ENCODE data around the gene SYNE1.
"Not testable (repeated sequence)": the region's sequence is repeated elsewhere in the genome, so short reads cannot be mapped to it uniquely, and the experiment has no call there.

Gene SYNE1

DNA sequence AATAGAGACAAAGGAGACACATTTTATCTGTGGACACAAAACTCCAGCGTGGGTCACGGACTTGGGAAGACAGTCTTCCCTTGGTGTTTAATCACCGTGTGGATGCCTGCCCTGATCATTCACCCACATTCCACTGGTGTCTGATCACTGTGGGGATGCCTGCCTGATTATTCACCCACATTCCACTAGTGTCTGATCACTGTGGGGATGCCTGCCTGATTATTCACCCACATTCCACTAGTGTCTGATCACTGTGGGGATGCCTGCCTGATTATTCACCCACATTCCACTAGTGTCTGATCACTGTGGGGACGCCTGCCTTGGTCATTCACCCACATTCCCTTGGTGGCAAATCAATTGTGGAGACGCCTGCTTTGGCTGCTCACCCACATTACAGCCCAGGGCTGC is 146.2 kb downstream of the SYNE1 start:
- not testable (repeated sequence) for DNase-seq (ENCODE audit: low read depth, low spot score)

DNA sequence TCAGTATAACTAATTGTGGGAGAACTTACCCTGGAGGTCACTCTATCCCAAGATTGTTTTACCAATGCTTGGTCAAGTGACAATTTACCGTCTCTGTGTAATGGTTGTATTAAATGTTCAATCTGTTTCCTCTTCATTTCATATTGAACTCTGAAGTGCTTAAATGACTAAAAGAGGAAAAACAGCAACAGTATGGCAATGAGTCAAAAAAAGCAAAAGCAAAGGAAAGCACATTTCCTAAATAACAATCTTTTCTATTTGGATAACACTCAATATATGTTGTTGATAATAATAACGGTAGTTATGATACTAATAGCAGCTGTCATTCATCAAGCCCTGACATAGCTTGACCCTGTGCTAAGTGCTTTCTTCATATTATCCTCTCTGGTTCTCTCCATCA is 152.4 kb downstream of the SYNE1 start:
- no peak for DNase-seq (ENCODE audit: low read depth, low spot score)

DNA sequence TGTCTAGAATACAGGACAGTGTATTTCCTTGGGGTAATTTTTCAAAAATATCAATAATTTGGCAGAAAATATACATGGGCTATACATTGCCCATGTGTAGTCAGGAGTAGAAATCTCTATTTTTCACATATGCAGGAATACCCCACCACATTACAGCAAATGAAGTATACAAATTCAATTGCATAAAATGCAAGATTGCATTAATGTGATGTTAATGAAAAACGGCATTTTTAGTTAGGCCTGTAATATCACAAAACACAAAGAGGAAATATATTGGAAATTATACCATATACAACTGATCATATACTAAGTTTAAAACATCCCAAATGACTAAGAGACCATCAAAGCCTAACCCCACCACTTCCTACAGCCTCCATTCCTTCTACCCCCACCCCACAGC is 154.9 kb downstream of the SYNE1 start:
- DNase-seq (ENCODE audit: low read depth, low spot score): no peak

DNA sequence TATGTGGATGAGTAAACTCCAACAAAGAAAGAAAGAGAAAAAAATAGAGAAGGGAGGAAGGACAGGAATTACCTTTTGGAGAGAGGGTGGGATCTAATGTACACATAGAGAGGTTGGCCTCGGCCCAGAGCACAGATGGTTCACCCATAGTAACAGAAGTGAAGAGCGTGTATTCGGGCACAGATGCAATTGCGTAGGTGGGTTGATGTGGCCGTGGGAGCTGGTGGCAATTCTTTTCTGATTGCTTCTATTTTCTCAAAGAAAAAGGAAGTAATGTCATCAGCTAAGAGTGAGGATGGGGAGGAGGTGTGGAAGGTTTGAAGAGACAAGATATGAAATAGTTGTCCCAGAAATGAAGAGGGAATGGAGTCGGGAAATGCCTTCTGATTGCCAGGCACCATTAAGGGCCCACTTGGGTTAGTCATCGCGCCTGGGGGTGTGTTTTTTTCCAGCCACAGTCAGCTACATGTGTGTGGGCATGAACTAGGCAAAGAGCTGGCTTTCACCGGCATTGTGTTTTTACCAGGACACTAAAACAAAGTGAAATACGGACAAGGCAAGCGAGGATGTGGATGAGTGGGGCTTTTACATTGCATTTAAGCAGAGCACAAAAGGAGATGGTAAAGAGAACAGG is 158.7 kb downstream of the SYNE1 start:
- no peak for DNase-seq (ENCODE audit: low read depth, low spot score)

DNA sequence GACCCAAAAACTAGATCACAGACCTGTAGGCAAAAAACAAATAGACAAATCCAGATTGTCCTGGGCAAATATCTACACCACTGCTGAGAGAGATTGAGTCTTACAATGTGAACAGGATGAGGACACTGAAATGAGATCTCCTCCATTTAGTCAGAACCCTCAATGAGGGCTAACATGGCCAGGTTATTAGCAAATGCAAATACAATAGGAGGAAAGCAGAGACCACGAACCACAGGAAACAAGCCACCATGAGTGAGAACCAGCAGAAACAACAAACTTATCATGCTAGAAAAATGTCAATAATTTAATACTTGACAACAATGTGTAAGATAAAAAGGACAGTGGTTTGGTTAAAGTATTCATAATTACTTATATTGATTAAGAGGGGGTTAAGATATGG is 162.8 kb downstream of the SYNE1 start:
- no peak for DNase-seq (ENCODE audit: low read depth, low spot score)

DNA sequence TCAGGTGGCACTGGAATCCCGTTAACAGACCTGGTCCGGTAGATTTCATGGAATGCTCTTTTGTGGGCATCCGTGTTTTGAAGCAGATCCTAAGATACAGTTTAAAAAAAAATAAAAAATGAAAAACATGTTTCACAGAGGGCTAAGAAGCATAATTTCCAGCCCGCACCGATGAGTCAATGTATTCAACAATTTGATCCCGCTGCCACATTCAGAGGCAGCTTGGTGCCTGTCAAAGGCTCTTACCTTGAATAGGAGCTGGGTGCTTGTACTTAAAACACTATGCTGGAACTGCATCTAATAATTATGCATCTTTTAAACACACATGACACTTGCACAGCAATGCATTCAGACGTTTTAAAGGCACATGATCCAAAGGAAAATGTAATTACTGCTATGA is 164.8 kb downstream of the SYNE1 start:
- no peak for DNase-seq (ENCODE audit: low read depth, low spot score)

DNA sequence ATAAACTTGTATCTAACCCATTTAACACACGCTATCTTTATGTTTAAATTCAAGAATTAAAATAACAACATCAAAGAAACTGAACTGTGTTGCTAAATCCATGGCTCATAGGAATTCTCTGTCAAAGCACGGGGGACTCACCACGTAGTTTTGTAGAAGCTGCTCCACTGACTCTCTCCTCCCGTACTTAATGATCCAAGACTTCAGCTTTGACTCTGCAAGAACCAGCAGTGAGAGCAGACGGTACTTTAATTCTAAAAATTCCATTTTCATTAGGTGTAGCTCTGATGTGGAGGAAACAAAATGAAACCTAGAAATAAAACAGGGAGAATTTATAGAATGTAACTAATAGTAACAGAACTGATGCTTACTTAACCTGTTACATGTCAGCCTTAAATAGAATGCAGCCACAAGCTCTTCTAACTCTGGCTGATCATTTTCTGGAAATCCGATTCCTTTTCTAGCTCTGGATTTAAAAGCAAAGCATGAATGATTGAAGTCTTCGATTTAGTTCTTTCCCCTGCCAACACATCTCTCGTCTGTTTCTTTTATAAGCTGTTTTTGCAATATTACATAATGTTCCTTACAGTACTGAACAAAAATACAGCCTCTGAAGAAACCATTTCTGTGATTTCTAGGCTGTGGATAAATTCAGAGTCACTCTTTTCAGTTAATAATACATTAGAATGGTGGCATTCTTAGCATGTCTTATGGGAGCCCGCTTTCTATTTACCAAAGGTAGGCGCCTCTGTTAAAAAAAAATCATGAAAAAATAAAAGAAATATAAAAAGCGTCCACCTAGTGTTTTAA is 165.5 kb downstream of the SYNE1 start:
- no peak for DNase-seq (ENCODE audit: low read depth, low spot score)

DNA sequence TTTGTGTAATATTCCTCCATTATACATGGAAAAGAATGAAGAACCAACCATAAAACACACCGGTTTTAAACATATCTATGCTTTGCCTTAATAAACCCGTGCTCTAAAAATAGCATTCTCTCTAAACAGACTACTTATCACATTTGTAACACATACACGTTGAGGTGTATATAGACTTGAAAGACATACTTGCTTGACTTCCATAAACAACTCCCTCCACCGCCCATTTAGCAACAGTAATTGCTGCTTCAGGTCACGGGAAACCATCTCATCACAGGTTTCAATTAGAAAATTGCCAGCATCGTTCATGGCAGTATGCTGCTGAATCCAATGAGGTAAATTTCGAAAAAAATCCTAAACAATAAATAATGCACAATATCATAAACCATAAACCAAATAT is 174.0 kb downstream of the SYNE1 start:
- no peak for DNase-seq (ENCODE audit: low read depth, low spot score)

DNA sequence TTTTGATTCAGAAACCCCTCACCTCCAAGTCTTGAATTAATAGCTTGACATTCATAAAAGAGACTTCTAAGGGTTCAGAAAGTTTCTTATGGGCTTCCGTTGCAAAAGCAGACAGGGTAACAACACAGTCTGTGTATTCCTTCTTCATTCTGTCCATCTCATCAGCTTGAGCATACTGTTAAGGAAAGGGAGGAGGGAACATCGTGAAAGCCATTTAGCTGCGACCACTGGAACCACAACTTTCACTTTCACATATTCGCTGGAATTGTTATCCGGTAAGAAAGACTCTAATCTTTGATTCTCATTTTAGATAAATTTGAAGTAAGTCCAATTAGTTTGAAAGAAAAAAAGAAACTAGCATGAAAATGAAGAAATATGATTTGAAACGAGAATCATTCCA is 174.4 kb downstream of the SYNE1 start:
- DNase-seq (ENCODE audit: low read depth, low spot score): no peak

DNA sequence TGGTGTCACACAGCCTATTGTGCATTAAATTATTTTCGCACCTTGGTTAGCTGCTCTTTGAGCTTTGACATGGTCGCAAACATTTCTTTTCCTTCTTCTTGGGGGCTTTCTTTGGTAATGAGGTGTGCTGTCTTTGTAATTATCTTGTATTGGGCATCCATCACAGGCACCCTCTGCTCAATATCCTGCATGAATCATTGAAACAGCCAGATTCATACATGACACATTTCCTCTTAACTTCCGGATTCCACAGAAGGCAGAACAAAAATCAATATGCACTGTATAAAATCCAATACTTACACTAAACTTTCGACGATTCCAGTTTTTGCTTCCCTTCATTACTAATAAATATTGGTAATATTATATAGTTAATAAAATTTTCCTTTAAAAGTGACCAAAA is 175.6 kb downstream of the SYNE1 start:
- no peak for DNase-seq (ENCODE audit: low read depth, low spot score)

DNA sequence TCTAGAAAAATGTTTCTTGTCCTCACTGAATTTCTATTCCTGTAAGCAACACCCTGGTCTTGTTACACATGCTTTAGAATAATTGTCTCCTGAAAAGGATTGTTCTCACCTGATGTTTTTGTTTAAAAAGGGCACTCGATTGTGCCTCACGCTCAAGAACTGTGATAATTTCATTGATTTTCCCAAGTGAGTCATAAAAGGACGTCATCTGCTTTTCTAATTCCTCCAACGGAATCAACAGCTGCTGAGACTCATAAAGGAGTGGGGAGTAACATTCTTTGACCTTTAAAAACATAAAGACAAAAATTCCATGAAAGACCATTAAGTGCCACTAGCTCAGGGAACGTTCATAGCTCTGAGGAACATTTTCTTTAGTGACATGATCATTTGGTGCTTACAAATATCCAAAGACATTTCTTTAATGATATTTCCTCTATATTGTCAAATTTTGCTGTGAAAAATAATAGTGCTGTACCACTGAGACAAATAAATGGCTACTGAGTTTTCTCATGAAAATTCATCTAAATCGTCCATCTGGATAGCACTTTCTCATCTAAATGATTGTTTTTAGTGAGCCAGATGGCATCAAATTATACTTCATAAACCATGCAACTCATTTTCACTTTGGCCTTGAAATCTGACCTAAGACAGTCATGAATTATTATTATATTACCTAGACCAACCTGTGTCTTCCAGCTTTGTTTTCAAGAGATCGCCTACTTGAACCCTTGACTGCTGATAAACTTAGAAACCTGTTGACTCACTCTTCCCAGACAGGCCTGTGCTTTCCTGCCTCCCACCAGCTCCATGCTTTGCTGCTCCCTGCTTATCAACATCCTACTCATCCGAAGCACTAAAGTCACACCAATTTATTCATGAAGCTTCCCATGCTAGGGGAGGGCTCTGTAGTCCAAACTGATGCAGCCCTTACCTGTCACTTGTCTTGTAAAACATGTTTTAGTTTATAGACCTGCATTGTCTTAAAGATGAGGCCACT is 178.2 kb downstream of the SYNE1 start:
- DNase-seq (ENCODE audit: low read depth, low spot score): no peak

DNA sequence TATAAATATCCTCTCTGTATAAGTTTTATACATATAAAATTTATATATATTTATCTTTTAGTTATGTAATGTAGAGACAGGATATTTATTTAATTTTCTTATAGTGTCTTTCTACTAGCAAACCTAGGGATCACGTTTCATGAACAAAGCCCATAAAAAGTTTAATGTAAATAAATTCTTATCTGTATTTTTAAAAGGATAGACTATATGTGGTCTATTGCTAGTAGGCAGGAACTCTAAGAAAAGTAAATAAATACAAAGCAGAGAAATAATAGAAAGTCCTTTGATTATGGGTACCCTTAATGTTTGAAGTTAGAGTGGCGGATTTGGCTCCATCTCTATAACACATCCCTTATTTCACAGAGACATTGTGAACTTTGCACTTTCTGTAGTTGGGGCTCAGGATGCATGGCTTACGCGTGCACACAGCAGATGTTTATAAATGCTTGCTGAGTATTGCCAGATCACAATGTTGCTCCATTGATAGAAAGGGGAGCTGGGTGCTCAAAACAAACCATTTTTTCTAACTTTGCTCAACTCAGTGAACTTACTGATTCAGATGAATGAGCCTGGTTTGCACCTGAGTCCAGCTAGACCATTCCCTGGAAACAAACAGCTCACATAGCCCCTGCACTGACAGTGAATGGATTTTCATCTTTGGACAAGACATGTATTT is 179.1 kb downstream of the SYNE1 start:
- DNase-seq (ENCODE audit: low read depth, low spot score): no peak

DNA sequence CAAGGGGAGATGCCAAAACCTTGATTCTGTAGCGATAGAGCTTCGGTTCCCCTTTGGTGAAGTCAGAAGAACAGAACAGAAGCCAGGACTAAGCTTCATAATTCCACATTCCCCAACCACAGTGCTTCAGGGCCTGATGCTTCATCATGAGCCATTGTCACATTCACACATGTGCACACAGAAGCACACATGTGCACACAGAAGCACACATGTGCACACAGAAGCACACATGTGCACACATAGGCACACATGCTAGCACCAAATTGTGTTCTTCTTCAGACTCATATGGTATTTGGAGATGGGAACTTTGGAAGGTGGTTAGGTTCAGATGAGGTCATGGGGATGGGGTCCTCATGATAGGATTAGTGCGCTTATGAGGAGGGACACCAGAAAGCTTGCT is 183.2 kb downstream of the SYNE1 start:
- no peak for DNase-seq (ENCODE audit: low read depth, low spot score)

DNA sequence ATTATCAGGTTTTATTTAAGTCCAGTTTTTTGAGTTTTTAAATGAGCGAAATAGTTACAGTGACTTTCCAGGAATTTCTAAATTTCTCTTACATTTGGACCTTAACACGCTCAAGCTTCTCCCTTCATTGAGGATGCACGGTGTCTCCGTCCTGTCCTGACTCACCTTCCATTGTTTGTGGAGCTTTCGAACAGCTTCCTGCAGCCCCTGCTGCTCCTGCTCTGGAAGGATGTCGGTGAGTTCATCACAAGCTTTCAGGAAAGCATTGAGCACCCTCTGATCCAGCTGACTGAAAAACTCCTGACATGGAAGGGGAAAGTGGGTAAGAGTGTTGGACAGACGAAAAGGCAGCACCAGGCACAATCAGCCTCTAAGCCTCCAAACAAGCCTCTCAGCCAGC is 183.7 kb downstream of the SYNE1 start:
- DNase-seq (ENCODE audit: low read depth, low spot score): no peak

DNA sequence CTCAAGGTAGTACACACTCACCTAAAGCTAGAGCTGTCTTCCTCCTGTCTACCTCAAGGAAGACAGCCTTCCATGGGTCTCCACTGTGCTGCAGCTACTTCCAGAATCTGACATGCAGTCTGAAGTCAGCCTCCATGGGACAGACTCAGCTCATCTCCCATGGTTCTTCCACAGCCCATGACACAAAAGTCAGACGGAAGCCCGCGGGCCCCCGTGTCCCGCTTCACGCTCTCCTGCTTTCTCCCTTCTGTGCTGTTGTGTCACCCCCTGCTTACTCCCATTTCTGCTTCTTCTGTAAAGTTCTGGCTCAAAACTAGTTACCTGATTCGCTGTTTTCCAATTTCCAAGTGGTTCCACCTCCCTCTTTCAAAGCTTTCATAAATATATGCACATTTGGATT is 184.5 kb downstream of the SYNE1 start:
- no peak for DNase-seq (ENCODE audit: low read depth, low spot score)

DNA sequence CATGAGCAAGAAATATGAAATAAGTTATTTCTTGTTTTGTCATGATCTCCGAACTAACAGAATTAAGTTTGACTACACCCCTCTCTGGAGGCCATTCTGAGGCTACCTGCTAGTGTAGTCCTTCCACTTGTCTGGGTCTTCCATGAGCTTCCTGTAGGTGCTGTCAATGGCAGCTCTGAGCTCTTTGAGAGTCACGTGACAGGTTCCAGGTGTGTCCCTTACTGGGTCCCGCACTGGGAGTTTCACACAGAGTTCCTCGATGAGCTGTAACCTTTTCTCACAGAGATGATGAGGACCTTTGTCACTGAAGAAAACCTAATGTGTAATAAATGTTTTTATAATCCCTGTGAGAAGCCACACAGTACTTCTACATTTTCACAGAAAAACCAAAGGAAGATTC is 186.6 kb downstream of the SYNE1 start:
- no peak for DNase-seq (ENCODE audit: low read depth, low spot score)

DNA sequence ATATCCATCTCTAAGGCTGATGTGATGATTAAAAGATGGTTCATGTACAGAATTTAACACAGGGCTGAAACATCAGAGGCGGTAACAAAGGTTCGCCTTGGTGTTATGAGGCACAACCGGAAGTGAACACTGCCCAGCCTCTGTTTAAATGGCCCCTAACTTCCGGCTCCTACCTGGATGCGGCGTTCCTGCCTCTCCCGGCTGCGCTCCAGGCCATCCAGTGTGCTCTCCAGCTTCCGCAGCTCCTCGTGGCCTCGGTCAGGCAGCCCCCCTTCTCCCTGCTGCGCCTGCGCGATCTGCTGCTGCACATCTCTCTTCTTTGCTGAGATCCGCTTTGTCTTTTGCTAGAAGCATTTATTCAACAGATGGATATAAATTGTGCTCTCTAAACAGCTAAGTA is 195.3 kb downstream of the SYNE1 start:
- no peak for DNase-seq (ENCODE audit: low read depth, low spot score)

DNA sequence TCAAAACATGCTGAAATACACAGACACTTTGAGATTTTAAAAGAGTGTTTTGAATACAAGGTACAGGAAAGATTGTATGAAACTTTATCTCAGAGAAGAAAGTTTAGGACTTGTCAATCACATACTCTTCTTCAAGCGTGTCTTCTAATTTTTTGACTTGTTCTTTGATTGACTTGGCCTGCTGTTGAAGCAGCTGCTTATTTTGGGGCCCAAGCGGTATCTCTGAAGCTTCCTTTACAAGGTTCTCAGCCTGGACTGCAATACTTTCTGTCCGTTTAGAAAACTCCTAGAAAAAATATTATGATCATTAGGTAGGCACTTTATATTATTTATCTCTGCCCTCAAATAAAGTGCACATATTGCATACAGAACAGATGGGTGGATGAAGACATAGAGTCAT is 201.3 kb downstream of the SYNE1 start:
- DNase-seq (ENCODE audit: low read depth, low spot score): no peak

DNA sequence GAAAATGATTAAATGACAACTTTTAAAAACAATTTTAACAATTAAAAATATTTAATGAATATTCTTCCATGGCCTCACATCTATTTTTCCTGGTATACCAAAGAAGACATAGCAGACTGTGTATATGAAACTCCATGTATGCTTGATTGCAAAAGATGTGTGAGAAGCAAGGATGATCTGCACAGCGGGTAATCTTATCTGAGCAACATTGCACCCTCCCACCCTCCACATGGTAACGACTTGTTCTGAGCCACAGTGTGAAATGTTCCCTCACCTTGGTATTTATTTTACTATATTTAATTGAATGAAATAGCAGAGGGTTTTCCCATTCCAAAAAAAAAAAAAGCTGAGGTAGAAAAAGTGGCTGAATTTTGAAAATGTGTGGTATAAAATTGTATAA is 204.4 kb downstream of the SYNE1 start:
- DNase-seq (ENCODE audit: low read depth, low spot score): no peak

DNA sequence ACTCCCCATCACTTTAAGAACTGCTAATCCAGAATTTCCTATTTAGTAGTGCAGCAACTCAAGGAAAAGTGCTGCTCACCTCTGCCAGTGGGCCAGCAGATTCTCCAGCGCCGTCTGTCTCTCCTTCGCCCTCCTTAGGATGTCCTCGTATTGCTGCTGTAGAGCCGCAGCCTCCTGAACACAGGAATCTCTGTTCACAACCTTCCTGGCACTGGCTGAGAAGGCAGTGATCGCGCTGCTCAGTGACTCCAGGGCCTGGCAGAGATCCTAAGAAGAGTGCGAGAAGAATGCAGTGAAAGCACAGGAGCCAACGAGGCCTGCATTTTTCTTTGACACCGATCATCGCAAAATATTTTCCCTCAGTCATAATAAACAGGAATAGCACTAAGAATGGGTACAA is 209.0 kb downstream of the SYNE1 start:
- no peak for DNase-seq (ENCODE audit: low read depth, low spot score)

DNA sequence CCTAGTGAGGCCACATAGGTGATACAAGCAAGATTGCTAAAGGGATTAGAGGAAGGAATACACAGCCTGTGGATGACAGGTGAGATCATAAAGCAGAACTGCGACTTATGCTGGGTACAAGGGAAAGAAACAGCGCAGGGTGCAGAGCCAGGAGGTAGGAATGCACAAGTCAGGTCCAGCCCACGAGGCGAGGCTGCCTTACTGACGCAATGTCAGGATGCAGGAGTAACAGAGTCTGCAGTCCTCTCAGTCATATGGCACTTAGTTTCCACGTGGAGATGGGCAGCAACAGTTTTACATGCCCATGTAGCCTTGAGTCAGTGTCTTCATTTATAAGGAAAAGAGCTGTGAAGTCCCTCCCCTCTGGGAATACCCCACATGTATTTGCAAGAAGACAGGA is 210.9 kb downstream of the SYNE1 start:
- no peak for DNase-seq (ENCODE audit: low read depth, low spot score)
